Aorta (tissue), 5 donors: ENCODE measurements around the gene WNT9A. TPM values are rescaled to one million over a fixed set of nuclear protein-coding genes. Genes with fewer than 3 reads are reported as not detected.
A peak's percentile ranks its signal among the peaks of the same experiment; 100 is the strongest.
"Not testable (repeated sequence)": the region's sequence is repeated elsewhere in the genome, so short reads cannot be mapped to it uniquely, and the experiment has no call there.

Source experiments
- ATAC-seq: fragments of 200-7000 bp; cut with Tn5 transposase; one replicate; pipeline ENCODE4 v1.9.1; 2022; ENCODE audit warnings: moderate library complexity; ENCODE audit not compliant: low FRiP score
- DNase-seq, 2 donors: peaks; one replicate each; pipeline ENCODE4 v3.0.0-alpha.2; 2020
- H3K27ac ChIP-seq, 2 donors: one replicate each; pipeline ENCODE4 v1.5.1; 2013; ENCODE audit warnings: low read length in 2 of 2, mild to moderate bottlenecking in 2 of 2, moderate library complexity in 2 of 2, control low read depth in 1 of 2, inconsistent platforms in 1 of 2, low read depth in 1 of 2
- H3K27me3 ChIP-seq, 2 donors: one replicate each; pipeline ENCODE4 v1.6.1; 2013; ENCODE audit warnings: control low read depth in 1 of 2, low read length in 1 of 2, mild to moderate bottlenecking in 1 of 2, moderate library complexity in 1 of 2; ENCODE audit not compliant: insufficient read depth in 2 of 2, control insufficient read depth in 1 of 2
- H3K36me3 ChIP-seq, 2 donors: one replicate each; pipeline ENCODE4 v1.6.1; 2013; ENCODE audit warnings: control low read depth in 1 of 2, low read length in 1 of 2, mild to moderate bottlenecking in 1 of 2; ENCODE audit not compliant: insufficient read depth in 2 of 2, control insufficient read depth in 1 of 2
- H3K4me1 ChIP-seq, 2 donors: one replicate each; pipeline ENCODE4 v1.6.1; 2013; ENCODE audit warnings: low read length in 2 of 2, control low read depth in 1 of 2, mild to moderate bottlenecking in 1 of 2, moderate library complexity in 1 of 2; ENCODE audit not compliant: insufficient read depth in 2 of 2, control insufficient read depth in 1 of 2
- H3K4me3 ChIP-seq, 2 donors: one replicate each; pipeline ENCODE4 v1.5.1; 2013; ENCODE audit warnings: low read length in 2 of 2, control low read depth in 1 of 2, mild to moderate bottlenecking in 1 of 2
- H3K9me3 ChIP-seq: one replicate; pipeline ENCODE4 v1.6.1; 2013; ENCODE audit warnings: mild to moderate bottlenecking, low read length; ENCODE audit not compliant: control insufficient read depth
- WGBS, 2 donors: extraction: QIAGEN DNeasy Blood & Tissue Kit; methylation state at CpG; one replicate each; pipeline ENCODE4 v1.1.7; 2013; 5-methylcytosine and 5-hydroxymethylcytosine counted together
- intact Hi-C, 2 donors: fragments of 100-400 bp; cut with DNase I; formaldehyde crosslinking; loops; one replicate each; pipeline versions ENCODE4 v1.14.2 to v1.15.0; 2022
- long read RNA-seq, 2 donors: library from polyadenylated mRNA; unstranded; transcript quantifications; one replicate each; pipeline ENCODE4 v2.0.0, GENCODE V29; 2020 to 2021
- polyA plus RNA-seq, 2 donors: library from polyadenylated mRNA; stranded (reverse); fragments of 200-250 nt; gene quantifications; one replicate each; pipeline ENCODE4 v1.2.3, GENCODE V29; 2013
- total RNA-seq, 2 donors: library from RNA; stranded (reverse); fragmentation: NEBNext Ultra II Directional; extraction: Animal tissue kit (Norgen Biotek cat#: 25700); gene quantifications; one replicate each; pipeline ENCODE4 v1.2.1, GENCODE V29; 2021
- donor health status: healthy with polysubstance abuse.
- donor health status: Bipolar disorder and iron deficiency.
- donor health status: DM: no; HTN: no; CAD: no.
- donor health status: DM: no; HTN: no; CAD: no.
- donor health status: DM: yes; HTN: yes; CAD: no.

WNT9A gene, protein sequence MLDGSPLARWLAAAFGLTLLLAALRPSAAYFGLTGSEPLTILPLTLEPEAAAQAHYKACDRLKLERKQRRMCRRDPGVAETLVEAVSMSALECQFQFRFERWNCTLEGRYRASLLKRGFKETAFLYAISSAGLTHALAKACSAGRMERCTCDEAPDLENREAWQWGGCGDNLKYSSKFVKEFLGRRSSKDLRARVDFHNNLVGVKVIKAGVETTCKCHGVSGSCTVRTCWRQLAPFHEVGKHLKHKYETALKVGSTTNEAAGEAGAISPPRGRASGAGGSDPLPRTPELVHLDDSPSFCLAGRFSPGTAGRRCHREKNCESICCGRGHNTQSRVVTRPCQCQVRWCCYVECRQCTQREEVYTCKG
- total RNA-seq (1 to 10 TPM in 1 of 2 donors, under 1 TPM in 1; 0.94 to 3.5 TPM), polyA plus RNA-seq (under 1 TPM; 0.13 to 0.38 TPM)
- long read RNA-seq, donor 1, result 0 reads
- long read RNA-seq, donor 2, partial matches to known transcripts, result 1 of 5 reads
- long read RNA-seq, donor 2, other reads (novel, unspliced or antisense), result 1 of 5 reads

DNA sequence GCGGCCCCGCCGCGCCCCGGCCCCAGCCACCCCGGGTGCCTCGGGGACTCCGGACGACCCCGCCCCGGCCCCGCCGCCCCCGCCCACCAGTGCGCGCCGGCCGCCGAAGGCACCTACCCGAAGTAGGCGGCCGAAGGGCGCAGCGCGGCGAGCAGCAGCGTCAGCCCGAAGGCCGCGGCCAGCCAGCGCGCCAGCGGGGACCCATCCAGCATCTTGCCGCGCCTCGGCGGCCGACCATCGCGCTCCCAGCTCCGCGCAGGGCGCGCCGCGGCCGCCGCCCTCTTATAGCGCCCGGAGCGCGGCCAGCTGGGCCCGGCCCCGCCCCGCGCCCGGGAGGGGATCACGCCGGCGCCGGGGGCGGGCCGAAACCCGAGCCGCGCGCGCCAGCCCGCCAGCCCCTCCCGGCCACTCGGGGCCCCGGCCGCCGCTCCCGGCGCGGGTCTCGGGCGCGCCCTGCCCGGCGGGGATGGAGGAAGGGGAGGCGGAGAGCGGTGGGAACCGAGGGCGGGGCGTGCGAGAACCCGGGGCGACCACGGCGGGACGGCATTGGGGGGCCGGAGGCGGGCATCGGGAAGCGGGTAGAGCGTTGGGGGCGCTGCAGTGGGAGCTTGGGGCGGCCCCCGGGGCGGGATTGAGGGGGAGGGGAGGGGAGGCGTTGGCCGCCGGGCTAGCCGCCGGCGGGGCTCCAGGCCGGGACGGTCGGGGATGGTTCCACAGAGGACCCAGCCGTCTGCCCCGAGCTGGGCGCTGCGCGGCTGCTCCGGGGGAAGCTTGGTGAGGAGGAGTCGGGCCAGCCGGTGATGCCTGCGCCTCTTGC is at the start of gene WNT9A:
WNT9A (minus strand) TSS at position 257 of the 817 bp plus-strand sequence; CDS start at position 212, 45 bp downstream.
- H3K4me1 ChIP-seq, result no peaks in the 10 kb centered on the region
- intact Hi-C loops, result loop anchor here (5.0 kb wide), 2 partner anchors 186 to 466 kb away; no protein-coding TSS in a partner anchor
- peak; percentile 65 for ATAC-seq
- H3K27me3 ChIP-seq, result no peaks in the 10 kb centered on the region
- no peaks in the 10 kb centered on the region for H3K36me3 ChIP-seq
- no peaks in the 10 kb centered on the region for H3K9me3 ChIP-seq
- DNase-seq, result peak; percentile 52 to 80
- 1% methylated on average over 52 to 120 of the region's 120 CpGs for WGBS, 2 donors
- peak within 1 kb of the TSS; percentile 35 to 61 for H3K4me3 ChIP-seq
- H3K27ac ChIP-seq, result no peak within 1 kb of the TSS

DNA sequence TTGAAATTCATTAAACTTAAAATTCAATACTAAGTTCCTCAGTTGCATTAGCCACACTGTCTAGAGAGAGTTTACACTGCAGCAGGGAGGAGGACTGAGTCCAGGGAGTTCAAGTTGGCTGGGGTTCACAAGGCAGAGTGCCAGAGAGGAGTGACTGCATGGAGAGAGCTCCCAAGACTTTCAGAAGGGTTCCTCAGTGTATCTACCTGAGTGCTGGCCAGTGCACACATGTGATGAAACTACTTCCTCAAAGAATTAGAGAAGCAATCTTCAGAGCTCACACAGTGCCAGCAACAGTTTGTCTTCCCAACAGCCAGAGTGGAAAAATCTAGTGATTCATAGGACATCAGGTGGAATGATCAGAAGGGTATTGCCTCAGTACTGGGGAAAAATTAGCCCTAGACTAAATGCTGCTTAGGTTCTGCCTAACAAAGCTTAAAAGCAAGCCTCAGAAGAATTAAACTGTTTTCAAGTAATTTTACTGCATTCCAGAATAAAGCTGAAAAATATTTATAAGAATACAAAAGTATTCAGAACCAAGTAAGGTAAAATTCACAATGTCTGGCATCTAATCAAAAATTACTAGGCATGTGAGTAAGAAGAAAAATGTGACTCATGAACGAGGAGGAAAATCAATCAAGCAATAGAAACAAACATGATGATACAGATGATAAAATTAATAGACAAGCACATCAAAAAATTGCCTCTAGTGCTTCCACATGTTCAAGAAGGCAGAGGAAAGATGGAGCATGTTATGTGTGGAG is 48.6 kb upstream of the WNT9A start:
- no peak for ATAC-seq

DNA sequence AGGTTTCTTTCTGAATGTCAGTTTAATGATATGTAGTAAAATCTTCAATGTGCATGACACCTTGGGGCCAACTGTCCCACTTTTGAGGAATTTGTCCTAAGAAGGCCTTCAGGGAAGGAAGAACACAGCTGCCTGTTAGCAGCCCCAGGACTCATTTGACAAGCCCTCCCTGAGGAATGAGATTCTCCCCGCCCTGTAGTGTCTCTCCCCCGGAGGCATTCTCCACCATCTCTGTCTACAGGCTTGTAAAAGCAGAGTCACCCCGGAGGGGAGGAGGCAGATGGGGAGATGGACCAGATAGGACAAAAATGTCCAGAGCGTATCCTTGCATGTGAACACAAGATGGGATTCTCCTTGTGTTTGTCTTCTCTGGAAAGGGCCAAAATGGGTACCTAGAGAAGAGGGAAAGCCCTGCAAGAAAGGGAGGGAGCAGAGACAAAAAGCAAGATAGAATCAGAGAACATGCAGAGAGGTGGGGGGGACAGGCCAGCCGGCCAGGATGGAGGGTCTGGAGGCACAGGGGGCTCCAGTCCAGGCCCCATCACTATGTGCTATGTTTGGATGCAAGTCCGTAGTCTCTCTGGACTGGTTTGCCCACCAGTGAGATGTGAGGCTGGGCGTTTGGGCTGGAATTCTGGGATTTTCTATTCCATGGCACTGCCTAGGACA is 47.0 kb upstream of the WNT9A start:
- DNase-seq, result peak in 1 of 2 donors; percentile 23
- H3K4me1 ChIP-seq, result no peaks in the 10 kb centered on the region
- no peak overlapping the region for H3K4me3 ChIP-seq
- WGBS, 2 donors, result 68 to 71% methylated on average over 7 of the region's 7 CpGs
- H3K27ac ChIP-seq, result no peak overlapping the region
- no peaks in the 10 kb centered on the region for H3K36me3 ChIP-seq
- intact Hi-C loops, result no loop called here
- H3K27me3 ChIP-seq, result no peaks in the 10 kb centered on the region
- ATAC-seq, result no peak
- H3K9me3 ChIP-seq, result peaks cover 5% of the 10 kb centered on the region

More for the DNA sequence above, 48.6 kb upstream of the WNT9A start:
- no peak for DNase-seq
- intact Hi-C loops, result no loop called here
- 2 to 6% methylated on average over 1 of the region's 1 CpG for WGBS, 2 donors
- no peak overlapping the region for H3K27ac ChIP-seq
- H3K4me1 ChIP-seq, result no peaks in the 10 kb centered on the region
- H3K36me3 ChIP-seq, result no peaks in the 10 kb centered on the region
- H3K9me3 ChIP-seq, result peaks cover 7% of the 10 kb centered on the region
- H3K27me3 ChIP-seq, result no peaks in the 10 kb centered on the region
- no peak overlapping the region for H3K4me3 ChIP-seq

DNA sequence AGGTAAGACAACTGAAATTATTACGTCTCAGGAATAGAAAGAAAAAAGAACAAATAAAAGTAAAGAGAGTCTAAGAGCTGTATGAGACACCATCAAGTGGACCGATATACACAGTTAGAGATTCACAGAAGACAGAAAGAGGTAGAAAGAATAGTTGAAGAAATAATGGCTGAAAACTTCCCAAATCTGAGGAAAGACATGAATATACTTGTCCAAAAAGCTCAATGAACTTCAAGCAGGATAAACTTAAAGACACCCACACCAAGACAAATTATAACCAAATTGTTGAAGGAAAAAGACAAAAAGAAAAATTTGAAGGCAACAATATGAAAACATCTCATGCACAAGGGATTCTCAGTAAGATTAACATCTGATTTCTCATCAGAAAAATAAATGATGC is 39.4 kb upstream of the WNT9A start:
- Histone ChIP-seq H3K27ac (no peak overlapping the region), H3K4me1 (no peaks in the 10 kb centered on the region), H3K36me3 (no peaks in the 10 kb centered on the region), H3K9me3 (peaks cover 3% of the 10 kb centered on the region), H3K4me3 (no peak overlapping the region), H3K27me3 (no peaks in the 10 kb centered on the region)
- WGBS, 2 donors, result 91 to 92% methylated on average over 2 of the region's 2 CpGs
- DNase-seq (no peak), ATAC-seq (no peak)
- intact Hi-C loops, result no loop called here

DNA sequence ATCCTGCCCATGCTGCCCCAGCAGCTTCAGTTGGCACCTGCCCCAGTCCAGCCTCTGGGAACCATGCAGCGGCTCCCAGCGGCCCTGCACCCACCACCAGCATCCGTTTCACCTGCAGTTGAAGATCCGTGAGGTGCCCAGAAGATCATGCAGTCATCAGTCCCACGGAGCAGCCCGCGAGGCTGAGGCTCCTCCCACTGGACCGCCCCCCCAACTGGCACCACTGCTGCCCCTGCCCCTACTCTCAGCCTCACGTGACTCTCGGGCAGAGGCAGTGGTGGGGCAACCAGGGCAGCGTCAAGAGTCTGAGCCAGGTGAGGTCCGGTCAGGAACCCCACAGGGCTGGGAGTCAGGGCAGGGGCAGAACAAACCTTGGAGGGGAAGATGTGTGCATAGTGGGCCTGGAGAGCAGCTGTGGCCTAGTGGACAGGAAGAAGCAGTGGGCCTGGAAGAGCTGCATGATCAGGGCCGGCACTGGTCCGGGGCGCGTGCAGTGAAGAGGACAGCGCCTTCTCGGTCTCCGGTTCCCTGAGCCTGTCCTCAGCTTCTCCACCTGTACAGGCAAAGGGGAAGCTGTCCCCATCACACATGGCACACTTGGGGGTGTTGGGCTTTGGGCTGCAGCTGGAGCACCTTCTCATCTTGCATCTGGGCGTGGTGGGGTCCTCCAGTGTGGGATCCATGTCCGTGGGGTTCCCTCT is 28.0 kb upstream of the WNT9A start:
- H3K27me3 ChIP-seq, ATAC-seq, intact Hi-C loops, H3K27ac ChIP-seq, H3K36me3 ChIP-seq, H3K4me3 ChIP-seq, H3K4me1 ChIP-seq, H3K9me3 ChIP-seq: not testable (repeated sequence)
- DNase-seq, result peak in 1 of 2 donors; percentile 61
- 82 to 85% methylated on average over 12 to 18 of the region's 21 CpGs for WGBS, 2 donors

DNA sequence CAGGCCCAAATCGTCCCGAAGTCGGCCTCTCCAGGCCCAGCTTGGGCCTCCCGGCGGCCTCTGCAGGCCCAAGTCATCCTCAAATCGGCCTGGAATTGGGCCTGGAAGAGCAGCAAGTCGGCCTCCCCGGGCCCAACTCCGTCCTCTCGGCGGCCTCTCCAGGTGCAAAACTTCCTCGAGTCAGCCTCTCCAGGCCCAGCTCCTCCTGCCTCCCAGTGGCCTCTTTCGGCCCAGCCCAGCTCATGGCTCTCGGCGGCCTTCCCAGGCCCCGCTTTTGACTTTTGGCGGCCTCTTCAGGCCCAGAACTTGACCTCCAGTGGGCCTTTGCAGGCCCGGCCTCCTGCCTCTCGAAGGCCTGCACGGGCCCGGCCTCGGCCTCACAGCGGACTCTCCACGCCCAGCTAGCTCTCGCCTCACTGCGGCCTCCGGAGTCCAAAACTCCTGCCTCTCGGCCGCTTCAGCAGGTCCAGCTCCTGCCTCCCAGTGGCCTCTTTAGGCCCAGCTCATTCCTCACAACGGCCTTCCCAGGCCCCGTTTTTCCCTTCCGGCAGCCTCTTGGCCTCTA is 26.1 kb upstream of the WNT9A start:
- intact Hi-C loops, ATAC-seq, H3K27me3 ChIP-seq, H3K27ac ChIP-seq, H3K9me3 ChIP-seq, H3K4me1 ChIP-seq, H3K36me3 ChIP-seq, DNase-seq, H3K4me3 ChIP-seq: not testable (repeated sequence)
- WGBS, 2 donors, result 89 to 93% methylated on average over 28 to 32 of the region's 32 CpGs

DNA sequence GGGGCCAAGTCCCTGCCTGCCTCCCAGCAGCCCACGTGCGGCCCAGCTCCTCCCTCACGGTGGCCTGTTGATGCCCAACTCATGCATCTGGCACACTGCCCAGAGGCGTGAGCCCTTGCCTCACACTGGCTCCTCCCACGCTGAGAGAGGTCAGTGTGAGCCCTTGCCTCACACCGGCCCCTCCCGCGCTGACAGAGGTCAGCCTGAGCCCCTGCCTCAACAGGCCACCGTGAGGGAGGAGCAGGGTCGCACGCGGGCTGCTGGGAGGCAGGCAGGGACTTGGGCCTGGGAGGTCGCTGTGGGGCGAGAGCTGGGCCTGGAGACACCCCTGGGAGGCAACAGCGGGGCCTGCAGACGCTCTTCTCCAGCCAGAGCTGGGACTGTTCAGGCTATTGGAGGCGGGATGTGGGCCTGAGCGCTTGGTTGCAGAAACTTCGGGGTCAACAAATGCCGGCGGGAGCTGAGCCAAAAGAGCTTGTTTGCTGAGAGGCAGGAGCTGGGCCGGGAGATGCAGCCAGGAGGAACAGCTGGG is 25.2 kb upstream of the WNT9A start:
- H3K36me3 ChIP-seq, H3K27ac ChIP-seq, H3K4me1 ChIP-seq, H3K9me3 ChIP-seq, H3K4me3 ChIP-seq, ATAC-seq, H3K27me3 ChIP-seq, intact Hi-C loops: not testable (repeated sequence)
- WGBS, 2 donors, result 86 to 89% methylated on average over 20 to 22 of the region's 22 CpGs
- DNase-seq, result peak; percentile 47 to 78
